Sigmoid colon (tissue), 4 donors: ENCODE data around the gene DPY19L1.

Experiments
- CTCF ChIP-seq, 4 experiments: fragments of 450-650 bp in 3 of 4; fragments of 200-600 bp in 1 of 4; IDR thresholded peaks; one replicate each; pipeline ENCODE4 v1.5.1; 2016 to 2019; ENCODE audit warnings: antibody characterized with exemption in 4 of 4, mild to moderate bottlenecking in 3 of 4, moderate library complexity in 2 of 4
- POLR2AphosphoS5 ChIP-seq, 4 donors: sonication (generic); formaldehyde crosslinking; IDR thresholded peaks; one replicate each; pipeline ENCODE4 v1.6.1; 2017; ENCODE audit warnings: antibody characterized with exemption in 4 of 4

- TF ChIP-seq POLR2AphosphoS5 (IDR thresholded peaks at IDR 0.05): no peak
- no peak for TF ChIP-seq CTCF (IDR thresholded peaks at IDR 0.05)
These were observed 6.4 kb downstream of the DPY19L1 start for GRCh38 chr7:35030848-35031247.
